Measurements from ENCODE around the gene THRB. TPM values are rescaled to one million over a fixed set of nuclear protein-coding genes. Genes with fewer than 3 reads are reported as not detected.

The THRB gene
- total RNA-seq, 5 donors from 2014 or later (not counting 1 experiment from before 2014, with no cell fraction given), result 0.03 to 0.29 (median 0.19) TPM; not detected in 2

GRCh38 chr3:24263069-24263668 is 231.5 kb downstream of the THRB start:
- Histone ChIP-seq H3K27me3 (replicated peaks in 1 of 2; ENCODE audit: control insufficient read depth in 2 of 2, extremely low read depth in 1 of 2, insufficient read depth in 2 of 2, low read length in 1 of 2) (no peaks in the 10 kb centered on the region), H3K4me3 (ENCODE audit: control insufficient read depth in 1 of 2, extremely low read depth in 1 of 2, low read length in 1 of 2) (no peak overlapping the region), H3K9me3 (no peaks in the 10 kb centered on the region), H3K36me3 (ENCODE audit: control insufficient read depth in 2 of 2, extremely low read depth in 1 of 2, insufficient read depth in 1 of 2, low read length in 1 of 2) (no peaks in the 10 kb centered on the region), H3K4me1 (ENCODE audit: control insufficient read depth in 1 of 2, extremely low read depth in 1 of 2, insufficient read depth in 2 of 2, low read length in 2 of 2) (no peaks in the 10 kb centered on the region), H3K27ac (ENCODE audit: low read length) (no peak overlapping the region)
- H3K9me3 Mint-ChIP-seq, result no peaks in the 10 kb centered on the region
- no peak overlapping the region for H3K27ac Mint-ChIP-seq
- H3K4me3 Mint-ChIP-seq, result no peak overlapping the region
- DNase-seq (no peak), ATAC-seq (replicated peaks in 1 of 4) (no peak)
- ChIA-PET POLR2A (no interaction called here), CTCF (no interaction called here)
- no peaks in the 10 kb centered on the region for H3K36me3 Mint-ChIP-seq
- H3K4me1 Mint-ChIP-seq, result no peaks in the 10 kb centered on the region
- H3K27me3 Mint-ChIP-seq, result peaks cover 0 to 3% of the 10 kb centered on the region in 2 donors
- WGBS (ENCODE audit: insufficient coverage), result no CpG with 5 or more reads among the region's 2 CpGs

GRCh38 chr3:24261521-24261920 is 233.1 kb downstream of the THRB start:
- H3K4me1 ChIP-seq (ENCODE audit: control insufficient read depth in 1 of 2, extremely low read depth in 1 of 2, insufficient read depth in 2 of 2, low read length in 2 of 2), result no peaks in the 10 kb centered on the region
- Mint-ChIP-seq H3K27me3 (peaks cover 0 to 3% of the 10 kb centered on the region in 2 donors), H3K27ac (no peak overlapping the region), H3K9me3 (no peaks in the 10 kb centered on the region), H3K4me1 (no peaks in the 10 kb centered on the region), H3K4me3 (no peak overlapping the region), H3K36me3 (no peaks in the 10 kb centered on the region)
- H3K27ac ChIP-seq (ENCODE audit: low read length), result no peak overlapping the region
- POLR2A ChIA-PET, result no interaction called here
- no peak overlapping the region for H3K4me3 ChIP-seq (ENCODE audit: control insufficient read depth in 1 of 2, extremely low read depth in 1 of 2, low read length in 1 of 2)
- H3K36me3 ChIP-seq (ENCODE audit: control insufficient read depth in 2 of 2, extremely low read depth in 1 of 2, insufficient read depth in 1 of 2, low read length in 1 of 2), result no peaks in the 10 kb centered on the region
- no peaks in the 10 kb centered on the region for H3K9me3 ChIP-seq
- ATAC-seq (replicated peaks in 1 of 4) (no peak), DNase-seq (no peak)
- no peaks in the 10 kb centered on the region for H3K27me3 ChIP-seq (replicated peaks in 1 of 2; ENCODE audit: control insufficient read depth in 2 of 2, extremely low read depth in 1 of 2, insufficient read depth in 2 of 2, low read length in 1 of 2)
- CTCF ChIA-PET, result no interaction called here

GRCh38 chr3:24259901-24260512 is 234.6 kb downstream of the THRB start:
- POLR2A ChIA-PET, result no interaction called here
- H3K36me3 Mint-ChIP-seq, result no peaks in the 10 kb centered on the region

GRCh38 chr3:24258727-24259600 is 235.7 kb downstream of the THRB start:
- CTCF ChIA-PET, result interaction anchor here (0.6 to 0.7 kb wide), 4 partner anchors 75 to 141 kb away, joined by 3 to 10 read pairs (median 3); no protein-coding TSS in a partner anchor

More at GRCh38 chr3:24259901-24260512, 234.6 kb downstream of the THRB start:
- no peaks in the 10 kb centered on the region for H3K4me1 Mint-ChIP-seq
- 100% methylated on average over 2 of the region's 2 CpGs for WGBS (ENCODE audit: insufficient coverage)
- Histone ChIP-seq H3K27ac (ENCODE audit: low read length) (no peak overlapping the region), H3K4me1 (ENCODE audit: control insufficient read depth in 1 of 2, extremely low read depth in 1 of 2, insufficient read depth in 2 of 2, low read length in 2 of 2) (no peaks in the 10 kb centered on the region), H3K27me3 (replicated peaks in 1 of 2; ENCODE audit: control insufficient read depth in 2 of 2, extremely low read depth in 1 of 2, insufficient read depth in 2 of 2, low read length in 1 of 2) (no peaks in the 10 kb centered on the region), H3K36me3 (ENCODE audit: control insufficient read depth in 2 of 2, extremely low read depth in 1 of 2, insufficient read depth in 1 of 2, low read length in 1 of 2) (no peaks in the 10 kb centered on the region), H3K4me3 (ENCODE audit: control insufficient read depth in 1 of 2, extremely low read depth in 1 of 2, low read length in 1 of 2) (no peak overlapping the region), H3K9me3 (no peaks in the 10 kb centered on the region)
- H3K27me3 Mint-ChIP-seq, result no peaks in the 10 kb centered on the region
- no peaks in the 10 kb centered on the region for H3K9me3 Mint-ChIP-seq
- H3K27ac Mint-ChIP-seq, result no peak overlapping the region
- ATAC-seq (replicated peaks in 1 of 4), result no peak
- DNase-seq, result no peak
- CTCF ChIA-PET, result interaction anchor here (0.6 to 0.7 kb wide), 2 partner anchors 76 to 92 kb away, joined by 3 to 10 read pairs; no protein-coding TSS in a partner anchor
- no peak overlapping the region for H3K4me3 Mint-ChIP-seq

GRCh38 chr3:24258260-24258659 is 236.4 kb downstream of the THRB start:
- Mint-ChIP-seq H3K9me3 (no peaks in the 10 kb centered on the region), H3K27me3 (no peaks in the 10 kb centered on the region), H3K36me3 (no peaks in the 10 kb centered on the region), H3K4me1 (no peaks in the 10 kb centered on the region), H3K4me3 (no peak overlapping the region), H3K27ac (no peak overlapping the region)
- Histone ChIP-seq H3K27me3 (replicated peaks in 1 of 2; ENCODE audit: control insufficient read depth in 2 of 2, extremely low read depth in 1 of 2, insufficient read depth in 2 of 2, low read length in 1 of 2) (no peaks in the 10 kb centered on the region), H3K27ac (ENCODE audit: low read length) (no peak overlapping the region), H3K4me1 (ENCODE audit: control insufficient read depth in 1 of 2, extremely low read depth in 1 of 2, insufficient read depth in 2 of 2, low read length in 2 of 2) (no peaks in the 10 kb centered on the region), H3K9me3 (no peaks in the 10 kb centered on the region), H3K36me3 (ENCODE audit: control insufficient read depth in 2 of 2, extremely low read depth in 1 of 2, insufficient read depth in 1 of 2, low read length in 1 of 2) (no peaks in the 10 kb centered on the region), H3K4me3 (ENCODE audit: control insufficient read depth in 1 of 2, extremely low read depth in 1 of 2, low read length in 1 of 2) (no peak overlapping the region)
- DNase-seq (no peak), ATAC-seq (replicated peaks in 1 of 4) (no peak)
- WGBS (ENCODE audit: insufficient coverage), result 93% methylated on average over 3 of the region's 5 CpGs
- ChIA-PET CTCF (interaction anchor here in 1 of 2 donors (0.7 kb wide), 1 partner anchor 117 kb away, joined by 3 read pairs; no protein-coding TSS in a partner anchor), POLR2A (no interaction called here)

More at GRCh38 chr3:24258727-24259600, 235.7 kb downstream of the THRB start:
- Mint-ChIP-seq H3K36me3 (no peaks in the 10 kb centered on the region), H3K27ac (no peak overlapping the region), H3K9me3 (no peaks in the 10 kb centered on the region), H3K27me3 (no peaks in the 10 kb centered on the region), H3K4me1 (no peaks in the 10 kb centered on the region), H3K4me3 (no peak overlapping the region)
- no peak for ATAC-seq (replicated peaks in 1 of 4)
- Histone ChIP-seq H3K27me3 (replicated peaks in 1 of 2; ENCODE audit: control insufficient read depth in 2 of 2, extremely low read depth in 1 of 2, insufficient read depth in 2 of 2, low read length in 1 of 2) (no peaks in the 10 kb centered on the region), H3K4me3 (ENCODE audit: control insufficient read depth in 1 of 2, extremely low read depth in 1 of 2, low read length in 1 of 2) (no peak overlapping the region), H3K4me1 (ENCODE audit: control insufficient read depth in 1 of 2, extremely low read depth in 1 of 2, insufficient read depth in 2 of 2, low read length in 2 of 2) (no peaks in the 10 kb centered on the region), H3K27ac (ENCODE audit: low read length) (no peak overlapping the region), H3K9me3 (no peaks in the 10 kb centered on the region), H3K36me3 (ENCODE audit: control insufficient read depth in 2 of 2, extremely low read depth in 1 of 2, insufficient read depth in 1 of 2, low read length in 1 of 2) (no peaks in the 10 kb centered on the region)
- DNase-seq, result no peak
- POLR2A ChIA-PET, result interaction anchor here in 1 of 2 donors (0.6 kb wide), 1 partner anchor 425 kb away, joined by 3 read pairs; no protein-coding TSS in a partner anchor
- 81% methylated on average over 9 of the region's 12 CpGs for WGBS (ENCODE audit: insufficient coverage)

- H3K27me3 Mint-ChIP-seq, result no peaks in the 10 kb centered on the region
- Histone ChIP-seq H3K4me3 (ENCODE audit: control insufficient read depth in 1 of 2, extremely low read depth in 1 of 2, low read length in 1 of 2) (no peak overlapping the region), H3K27me3 (replicated peaks in 1 of 2; ENCODE audit: control insufficient read depth in 2 of 2, extremely low read depth in 1 of 2, insufficient read depth in 2 of 2, low read length in 1 of 2) (no peaks in the 10 kb centered on the region), H3K9me3 (no peaks in the 10 kb centered on the region), H3K36me3 (ENCODE audit: control insufficient read depth in 2 of 2, extremely low read depth in 1 of 2, insufficient read depth in 1 of 2, low read length in 1 of 2) (no peaks in the 10 kb centered on the region), H3K4me1 (ENCODE audit: control insufficient read depth in 1 of 2, extremely low read depth in 1 of 2, insufficient read depth in 2 of 2, low read length in 2 of 2) (no peaks in the 10 kb centered on the region), H3K27ac (ENCODE audit: low read length) (no peak overlapping the region)
- no peak for DNase-seq
- POLR2A ChIA-PET, result no interaction called here
- CTCF ChIA-PET, result no interaction called here
- no peak overlapping the region for H3K4me3 Mint-ChIP-seq
- H3K4me1 Mint-ChIP-seq, result no peaks in the 10 kb centered on the region
- no peak overlapping the region for H3K27ac Mint-ChIP-seq
- H3K9me3 Mint-ChIP-seq, result no peaks in the 10 kb centered on the region
- no peak for ATAC-seq (replicated peaks in 1 of 4)
- 60% methylated on average over 1 of the region's 2 CpGs for WGBS (ENCODE audit: insufficient coverage)
- no peaks in the 10 kb centered on the region for H3K36me3 Mint-ChIP-seq
Observed at GRCh38 chr3:24255414-24255813, 239.2 kb downstream of the THRB start.
